ENCODE data around the gene LRRTM1. TPM values are rescaled to one million over a fixed set of nuclear protein-coding genes. Genes with fewer than 3 reads are reported as not detected.

The LRRTM1 gene
- total and polyA plus RNA-seq, 4 donors = 0.09 TPM; not detected in 3

DNA sequence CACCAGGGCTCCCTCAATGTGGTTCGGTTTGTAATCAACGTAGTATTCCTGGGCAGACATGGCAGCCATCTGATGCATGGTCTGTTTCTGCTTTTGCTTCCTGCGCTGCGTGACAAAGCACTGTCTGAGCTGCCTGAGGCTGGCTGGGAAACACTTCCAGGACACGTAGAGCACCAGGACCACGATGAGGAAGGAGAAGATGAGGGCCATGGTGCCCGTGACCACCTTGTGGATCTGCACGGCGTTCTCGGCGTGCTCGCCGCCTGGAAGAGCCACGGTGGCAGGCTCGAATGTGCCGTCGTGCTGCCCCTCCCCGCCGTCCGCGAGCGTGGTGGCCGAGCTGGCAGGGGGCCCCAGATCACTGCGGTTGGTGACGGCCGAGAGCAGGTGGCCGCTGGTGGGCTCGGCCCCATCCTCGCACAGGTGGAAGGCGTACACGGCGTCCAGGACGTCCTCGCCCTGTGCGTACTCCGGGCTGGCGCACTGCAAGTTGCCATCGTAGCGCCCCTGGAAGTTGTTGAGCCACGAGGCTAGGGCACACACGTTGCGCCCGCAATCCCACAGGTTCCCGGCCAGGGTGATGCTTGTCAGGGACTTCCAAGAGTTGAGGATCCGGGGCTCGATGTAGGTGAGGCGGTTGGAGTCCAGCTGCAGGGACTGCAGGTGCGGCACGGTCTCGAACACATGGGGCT is 2.1 kb downstream of the LRRTM1 start:
- H3K27me3 ChIP-seq (ENCODE audit: control insufficient read depth in 4 of 4, insufficient read depth in 4 of 4, low read length in 3 of 4) = peaks cover 0 to 14% (median 10%) of the 10 kb centered on the region in 4 donors
- WGBS = 7% methylated on average over 50 of the region's 50 CpGs
- no peak for TF ChIP-seq SP1 (IDR thresholded peaks at IDR 0.05)
- TF ChIP-seq FOXA2 (IDR thresholded peaks at IDR 0.05) = no peak
- no peak for TF ChIP-seq JUND (IDR thresholded peaks at IDR 0.05)
- TF ChIP-seq RXRA (IDR thresholded peaks at IDR 0.05) = no peak
- TF ChIP-seq TAF1 (conservative IDR thresholded peaks at IDR 0.05) = no peak
- no peak for TF ChIP-seq FOXA1 (IDR thresholded peaks at IDR 0.05)
- no peak for TF ChIP-seq NR2F2 (IDR thresholded peaks at IDR 0.05)
- TF ChIP-seq, protein P1, sequence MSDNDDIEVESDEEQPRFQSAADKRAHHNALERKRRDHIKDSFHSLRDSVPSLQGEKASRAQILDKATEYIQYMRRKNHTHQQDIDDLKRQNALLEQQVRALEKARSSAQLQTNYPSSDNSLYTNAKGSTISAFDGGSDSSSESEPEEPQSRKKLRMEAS (IDR thresholded peaks at IDR 0.05) = no peak
- TF ChIP-seq HNF4A (conservative IDR thresholded peaks at IDR 0.05) = no peak
- TF ChIP-seq, protein P2, sequence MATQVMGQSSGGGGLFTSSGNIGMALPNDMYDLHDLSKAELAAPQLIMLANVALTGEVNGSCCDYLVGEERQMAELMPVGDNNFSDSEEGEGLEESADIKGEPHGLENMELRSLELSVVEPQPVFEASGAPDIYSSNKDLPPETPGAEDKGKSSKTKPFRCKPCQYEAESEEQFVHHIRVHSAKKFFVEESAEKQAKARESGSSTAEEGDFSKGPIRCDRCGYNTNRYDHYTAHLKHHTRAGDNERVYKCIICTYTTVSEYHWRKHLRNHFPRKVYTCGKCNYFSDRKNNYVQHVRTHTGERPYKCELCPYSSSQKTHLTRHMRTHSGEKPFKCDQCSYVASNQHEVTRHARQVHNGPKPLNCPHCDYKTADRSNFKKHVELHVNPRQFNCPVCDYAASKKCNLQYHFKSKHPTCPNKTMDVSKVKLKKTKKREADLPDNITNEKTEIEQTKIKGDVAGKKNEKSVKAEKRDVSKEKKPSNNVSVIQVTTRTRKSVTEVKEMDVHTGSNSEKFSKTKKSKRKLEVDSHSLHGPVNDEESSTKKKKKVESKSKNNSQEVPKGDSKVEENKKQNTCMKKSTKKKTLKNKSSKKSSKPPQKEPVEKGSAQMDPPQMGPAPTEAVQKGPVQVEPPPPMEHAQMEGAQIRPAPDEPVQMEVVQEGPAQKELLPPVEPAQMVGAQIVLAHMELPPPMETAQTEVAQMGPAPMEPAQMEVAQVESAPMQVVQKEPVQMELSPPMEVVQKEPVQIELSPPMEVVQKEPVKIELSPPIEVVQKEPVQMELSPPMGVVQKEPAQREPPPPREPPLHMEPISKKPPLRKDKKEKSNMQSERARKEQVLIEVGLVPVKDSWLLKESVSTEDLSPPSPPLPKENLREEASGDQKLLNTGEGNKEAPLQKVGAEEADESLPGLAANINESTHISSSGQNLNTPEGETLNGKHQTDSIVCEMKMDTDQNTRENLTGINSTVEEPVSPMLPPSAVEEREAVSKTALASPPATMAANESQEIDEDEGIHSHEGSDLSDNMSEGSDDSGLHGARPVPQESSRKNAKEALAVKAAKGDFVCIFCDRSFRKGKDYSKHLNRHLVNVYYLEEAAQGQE (IDR thresholded peaks at IDR 0.05) = no peak
- TF ChIP-seq, protein P3, sequence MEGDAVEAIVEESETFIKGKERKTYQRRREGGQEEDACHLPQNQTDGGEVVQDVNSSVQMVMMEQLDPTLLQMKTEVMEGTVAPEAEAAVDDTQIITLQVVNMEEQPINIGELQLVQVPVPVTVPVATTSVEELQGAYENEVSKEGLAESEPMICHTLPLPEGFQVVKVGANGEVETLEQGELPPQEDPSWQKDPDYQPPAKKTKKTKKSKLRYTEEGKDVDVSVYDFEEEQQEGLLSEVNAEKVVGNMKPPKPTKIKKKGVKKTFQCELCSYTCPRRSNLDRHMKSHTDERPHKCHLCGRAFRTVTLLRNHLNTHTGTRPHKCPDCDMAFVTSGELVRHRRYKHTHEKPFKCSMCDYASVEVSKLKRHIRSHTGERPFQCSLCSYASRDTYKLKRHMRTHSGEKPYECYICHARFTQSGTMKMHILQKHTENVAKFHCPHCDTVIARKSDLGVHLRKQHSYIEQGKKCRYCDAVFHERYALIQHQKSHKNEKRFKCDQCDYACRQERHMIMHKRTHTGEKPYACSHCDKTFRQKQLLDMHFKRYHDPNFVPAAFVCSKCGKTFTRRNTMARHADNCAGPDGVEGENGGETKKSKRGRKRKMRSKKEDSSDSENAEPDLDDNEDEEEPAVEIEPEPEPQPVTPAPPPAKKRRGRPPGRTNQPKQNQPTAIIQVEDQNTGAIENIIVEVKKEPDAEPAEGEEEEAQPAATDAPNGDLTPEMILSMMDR (IDR thresholded peaks at IDR 0.05; ENCODE audit: low read depth, low read length, missing input control) = no peak
- TF ChIP-seq, protein P4, sequence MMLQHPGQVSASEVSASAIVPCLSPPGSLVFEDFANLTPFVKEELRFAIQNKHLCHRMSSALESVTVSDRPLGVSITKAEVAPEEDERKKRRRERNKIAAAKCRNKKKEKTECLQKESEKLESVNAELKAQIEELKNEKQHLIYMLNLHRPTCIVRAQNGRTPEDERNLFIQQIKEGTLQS (IDR thresholded peaks at IDR 0.05) = no peak
- TF ChIP-seq GABPA (IDR thresholded peaks at IDR 0.05 in 1 of 2, conservative IDR thresholded peaks at IDR 0.05 in 1 of 2) = no peak
- no peak for TF ChIP-seq EGR1 (IDR thresholded peaks at IDR 0.05; ENCODE audit: low read depth in 2 of 2)
- no peaks in the 10 kb centered on the region for H3K9me3 ChIP-seq (ENCODE audit: control insufficient read depth in 4 of 4, low read length in 3 of 4)
- H3K4me3 ChIP-seq (ENCODE audit: low read depth in 1 of 3, low read length in 3 of 3) = no peak overlapping the region
- no peaks in the 10 kb centered on the region for H3K4me1 ChIP-seq (ENCODE audit: control insufficient read depth in 4 of 4, insufficient read depth in 4 of 4, low read length in 3 of 4)
- DNase-seq (ENCODE audit: low spot score) = no peak
- no peak overlapping the region for H3K27ac ChIP-seq (ENCODE audit: low read depth in 1 of 2, low read length in 2 of 2)
- H3K9ac ChIP-seq (ENCODE audit: low read depth in 1 of 2, low read length in 2 of 2) = no peak overlapping the region
- H3K36me3 ChIP-seq (ENCODE audit: control insufficient read depth in 4 of 4, insufficient read depth in 3 of 4, low read depth in 1 of 4, low read length in 3 of 4) = no peaks in the 10 kb centered on the region

DNA sequence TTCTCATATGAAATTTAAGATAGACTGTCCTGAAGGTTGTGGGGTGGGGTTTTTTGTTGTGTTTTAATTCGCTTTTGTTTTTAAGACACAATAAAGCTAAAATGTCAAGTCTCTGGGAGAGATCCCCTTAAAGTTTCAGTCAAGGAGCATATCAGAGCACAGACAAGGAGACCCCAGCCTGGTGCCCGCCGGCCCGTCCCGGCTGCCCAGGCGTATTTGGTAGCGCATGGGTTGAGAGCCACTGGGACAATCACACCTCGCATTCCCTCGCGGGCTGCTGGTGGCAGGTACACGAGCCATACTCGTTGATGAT is 2.6 kb downstream of the LRRTM1 start:
- 14% methylated on average over 12 of the region's 12 CpGs for WGBS
- no peak for TF ChIP-seq SP1 (IDR thresholded peaks at IDR 0.05)
- TF ChIP-seq, protein P1 (IDR thresholded peaks at IDR 0.05) = no peak
- Histone ChIP-seq H3K9ac (ENCODE audit: low read depth in 1 of 2, low read length in 2 of 2) (no peak overlapping the region), H3K27ac (ENCODE audit: low read depth in 1 of 2, low read length in 2 of 2) (no peak overlapping the region), H3K9me3 (ENCODE audit: control insufficient read depth in 4 of 4, low read length in 3 of 4) (no peaks in the 10 kb centered on the region), H3K4me1 (ENCODE audit: control insufficient read depth in 4 of 4, insufficient read depth in 4 of 4, low read length in 3 of 4) (no peaks in the 10 kb centered on the region), H3K36me3 (ENCODE audit: control insufficient read depth in 4 of 4, insufficient read depth in 3 of 4, low read depth in 1 of 4, low read length in 3 of 4) (no peaks in the 10 kb centered on the region), H3K27me3 (ENCODE audit: control insufficient read depth in 4 of 4, insufficient read depth in 4 of 4, low read length in 3 of 4) (peaks cover 0 to 14% (median 10%) of the 10 kb centered on the region in 4 donors), H3K4me3 (ENCODE audit: low read depth in 1 of 3, low read length in 3 of 3) (no peak overlapping the region)
- no peak for DNase-seq (ENCODE audit: low spot score)
